Mesendoderm (in vitro differentiated cells): ENCODE results near the gene SH3BP2.

Experiments used
- DNase-seq: peaks from one replicate; pipeline ENCODE4 v3.0.0; 2013
- H2AK5ac ChIP-seq: 2 replicates; pipeline ENCODE4 v1.6.1; 2013; ENCODE audit warnings: low read length, inconsistent platforms
- H2BK120ac ChIP-seq: 2 replicates; pipeline ENCODE4 v1.6.1; 2013; ENCODE audit warnings: low read depth, mild to moderate bottlenecking, low read length, moderate library complexity, mixed read lengths
- H2BK15ac ChIP-seq: replicated peaks from 2 replicates; pipeline ENCODE4 v1.6.1; 2013; ENCODE audit warnings: low read depth, mild to moderate bottlenecking, moderate library complexity
- H2BK5ac ChIP-seq: 2 replicates; pipeline ENCODE4 v1.6.1; 2013; ENCODE audit warnings: low read length, inconsistent platforms
- H3K18ac ChIP-seq: 2 replicates; pipeline ENCODE4 v1.6.1; 2013; ENCODE audit warnings: mild to moderate bottlenecking, low read length, mixed read lengths
- H3K23ac ChIP-seq: one replicate; pipeline ENCODE4 v1.6.1; 2013; ENCODE audit warnings: low read length
- H3K27ac ChIP-seq: 2 replicates; pipeline ENCODE4 v1.5.1; 2013; ENCODE audit warnings: low read depth, mild to moderate bottlenecking, inconsistent platforms, low read length, moderate library complexity
- H3K27me3 ChIP-seq: 2 replicates; pipeline ENCODE4 v1.6.1; 2013; ENCODE audit warnings: low read length, control low read depth, mild to moderate bottlenecking, inconsistent platforms; ENCODE audit not compliant: insufficient read depth, poor library complexity
- H3K36me3 ChIP-seq: 2 replicates; pipeline ENCODE4 v1.6.1; 2013; ENCODE audit warnings: low read length, inconsistent platforms; ENCODE audit not compliant: control insufficient read depth, insufficient read depth
- H3K4ac ChIP-seq: one replicate; pipeline ENCODE4 v1.6.1; 2013; ENCODE audit warnings: low read depth, mild to moderate bottlenecking, low read length, moderate library complexity
- H3K4me1 ChIP-seq: 2 replicates; pipeline ENCODE4 v1.6.1; 2013; ENCODE audit warnings: low read depth, low read length, inconsistent platforms; ENCODE audit not compliant: control insufficient read depth
- H3K4me2 ChIP-seq: 2 replicates; pipeline ENCODE4 v1.6.1; 2013; ENCODE audit warnings: low read length
- H3K4me3 ChIP-seq: 2 replicates; pipeline ENCODE4 v1.5.1; 2013; ENCODE audit warnings: mild to moderate bottlenecking, low read length
- H3K56ac ChIP-seq: one replicate; pipeline ENCODE4 v1.6.1; 2013; ENCODE audit warnings: low read length
- H3K79me1 ChIP-seq: 2 replicates; pipeline ENCODE4 v1.6.1; 2013; ENCODE audit warnings: low read length, inconsistent platforms
- H3K79me2 ChIP-seq: 2 replicates; pipeline ENCODE4 v1.6.1; 2013; ENCODE audit warnings: mild to moderate bottlenecking, low read length; ENCODE audit not compliant: control insufficient read depth, insufficient read depth
- H3K9ac ChIP-seq: 2 replicates; pipeline ENCODE4 v1.6.1; 2013; ENCODE audit warnings: low read length, inconsistent platforms
- H4K5ac ChIP-seq: one replicate; pipeline ENCODE4 v1.6.1; 2013; ENCODE audit warnings: low read length
- H4K8ac ChIP-seq: one replicate; pipeline ENCODE4 v1.6.1; 2013; ENCODE audit warnings: low read depth, mild to moderate bottlenecking, control low read depth, low read length, moderate library complexity
- WGBS: extraction: QIAGEN DNeasy Blood & Tissue Kit; methylation state at CpG from one replicate; pipeline ENCODE4 v1.1.7; 2013; ENCODE audit warnings: low lambda C conversion rate, missing lambda C conversion rate; ENCODE audit not compliant: insufficient coverage; ENCODE audit errors: extremely low coverage; 5-methylcytosine and 5-hydroxymethylcytosine counted together

The SH3BP2 gene

GRCh38 chr4:2785613-2786012, 7.3 kb upstream of the SH3BP2 start:
- no peak overlapping the region for H3K9ac ChIP-seq
- H4K5ac ChIP-seq = no peak overlapping the region
- no peak overlapping the region for H3K27ac ChIP-seq
- no peaks in the 10 kb centered on the region for H3K79me1 ChIP-seq
- H3K56ac ChIP-seq = no peak overlapping the region
- H3K4me3 ChIP-seq = no peak overlapping the region
- no peak overlapping the region for H3K23ac ChIP-seq
- no peak overlapping the region for H2BK5ac ChIP-seq
- H3K4me2 ChIP-seq = no peak overlapping the region
- H2BK120ac ChIP-seq = no peak overlapping the region
- no peaks in the 10 kb centered on the region for H3K27me3 ChIP-seq
- H3K4ac ChIP-seq = no peak overlapping the region
- no CpG with 5 or more reads among the region's 4 CpGs for WGBS
- no peak overlapping the region for H2AK5ac ChIP-seq
- H3K18ac ChIP-seq = no peak overlapping the region
- H3K79me2 ChIP-seq = no peaks in the 10 kb centered on the region
- no peaks in the 10 kb centered on the region for H3K36me3 ChIP-seq
- no peaks in the 10 kb centered on the region for H3K4me1 ChIP-seq
- DNase-seq = no peak
- H4K8ac ChIP-seq = no peak overlapping the region
- H2BK15ac ChIP-seq = no peak overlapping the region

- Histone ChIP-seq H2BK5ac (no peak overlapping the region), H2BK15ac (no peak overlapping the region), H4K5ac (no peak overlapping the region), H3K23ac (no peak overlapping the region), H3K56ac (no peak overlapping the region), H3K4ac (no peak overlapping the region), H4K8ac (no peak overlapping the region), H3K4me1 (no peaks in the 10 kb centered on the region), H3K27ac (no peak overlapping the region), H3K4me2 (no peak overlapping the region), H2AK5ac (no peak overlapping the region), H3K4me3 (no peak overlapping the region), H3K27me3 (no peaks in the 10 kb centered on the region), H3K79me2 (no peaks in the 10 kb centered on the region), H3K79me1 (no peaks in the 10 kb centered on the region), H3K18ac (no peak overlapping the region), H3K36me3 (no peaks in the 10 kb centered on the region), H2BK120ac (no peak overlapping the region), H3K9ac (no peak overlapping the region)
- WGBS = no CpG with 5 or more reads among the region's 7 CpGs
- DNase-seq = no peak
Measured at GRCh38 chr4:2786152-2786671, 6.7 kb upstream of the SH3BP2 start.

GRCh38 chr4:2786794-2787229, 6.1 kb upstream of the SH3BP2 start:
- no peak overlapping the region for H2BK120ac ChIP-seq
- no peaks in the 10 kb centered on the region for H3K79me1 ChIP-seq
- H3K27me3 ChIP-seq = no peaks in the 10 kb centered on the region
- no peak overlapping the region for H4K5ac ChIP-seq
- H3K36me3 ChIP-seq = no peaks in the 10 kb centered on the region
- no peak overlapping the region for H3K18ac ChIP-seq
- no peak overlapping the region for H2BK5ac ChIP-seq
- H4K8ac ChIP-seq = no peak overlapping the region
- no peaks in the 10 kb centered on the region for H3K4me1 ChIP-seq
- no peaks in the 10 kb centered on the region for H3K79me2 ChIP-seq
- H3K4me3 ChIP-seq = no peak overlapping the region
- peak overlapping the region; percentile 34 for H3K56ac ChIP-seq
- no peak overlapping the region for H3K4ac ChIP-seq
- DNase-seq = no peak
- H3K23ac ChIP-seq = no peak overlapping the region
- H3K9ac ChIP-seq = no peak overlapping the region
- no peak overlapping the region for H3K4me2 ChIP-seq
- H3K27ac ChIP-seq = no peak overlapping the region
- no peak overlapping the region for H2BK15ac ChIP-seq
- no peak overlapping the region for H2AK5ac ChIP-seq
- no CpG with 5 or more reads among the region's 9 CpGs for WGBS

GRCh38 chr4:2787230-2788100, 5.4 kb upstream of the SH3BP2 start:
- Histone ChIP-seq H2AK5ac (no peak overlapping the region), H4K8ac (no peak overlapping the region), H3K4me3 (no peak overlapping the region), H3K23ac (no peak overlapping the region), H2BK5ac (no peak overlapping the region), H3K9ac (no peak overlapping the region), H2BK120ac (no peak overlapping the region), H4K5ac (no peak overlapping the region), H3K4me2 (no peak overlapping the region), H3K27me3 (no peaks in the 10 kb centered on the region), H3K79me1 (no peaks in the 10 kb centered on the region), H3K4ac (no peak overlapping the region), H2BK15ac (no peak overlapping the region), H3K18ac (no peak overlapping the region), H3K56ac (peak overlapping the region; percentile 34), H3K4me1 (no peaks in the 10 kb centered on the region), H3K27ac (no peak overlapping the region), H3K36me3 (no peaks in the 10 kb centered on the region), H3K79me2 (no peaks in the 10 kb centered on the region)
- DNase-seq = no peak
- no CpG with 5 or more reads among the region's 18 CpGs for WGBS

- DNase-seq = no peak
- Histone ChIP-seq H3K4me1 (no peaks in the 10 kb centered on the region), H2AK5ac (no peak overlapping the region), H4K5ac (no peak overlapping the region), H3K18ac (no peak overlapping the region), H3K79me1 (no peaks in the 10 kb centered on the region), H3K27ac (no peak overlapping the region), H3K27me3 (no peaks in the 10 kb centered on the region), H3K4me3 (no peak overlapping the region), H2BK15ac (no peak overlapping the region), H3K4me2 (no peak overlapping the region), H2BK120ac (no peak overlapping the region), H3K56ac (no peak overlapping the region), H3K4ac (no peak overlapping the region), H3K79me2 (no peaks in the 10 kb centered on the region), H3K23ac (no peak overlapping the region), H3K36me3 (no peaks in the 10 kb centered on the region), H3K9ac (no peak overlapping the region), H4K8ac (no peak overlapping the region), H2BK5ac (no peak overlapping the region)
- no CpG with 5 or more reads among the region's 7 CpGs for WGBS
Measured at GRCh38 chr4:2788101-2788500, 4.8 kb upstream of the SH3BP2 start.
